GM12872 (cell line): ENCODE measurements around the gene DNASE2B.

Source experiments
- CTCF ChIP-seq: IDR thresholded peaks from 3 replicates; pipeline ENCODE4 v1.5.1; 2011; ENCODE audit warnings: low read depth, mild to moderate bottlenecking, low read length, moderate library complexity; ENCODE audit not compliant: insufficient read depth

The DNASE2B gene, protein sequence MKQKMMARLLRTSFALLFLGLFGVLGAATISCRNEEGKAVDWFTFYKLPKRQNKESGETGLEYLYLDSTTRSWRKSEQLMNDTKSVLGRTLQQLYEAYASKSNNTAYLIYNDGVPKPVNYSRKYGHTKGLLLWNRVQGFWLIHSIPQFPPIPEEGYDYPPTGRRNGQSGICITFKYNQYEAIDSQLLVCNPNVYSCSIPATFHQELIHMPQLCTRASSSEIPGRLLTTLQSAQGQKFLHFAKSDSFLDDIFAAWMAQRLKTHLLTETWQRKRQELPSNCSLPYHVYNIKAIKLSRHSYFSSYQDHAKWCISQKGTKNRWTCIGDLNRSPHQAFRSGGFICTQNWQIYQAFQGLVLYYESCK

GRCh38 chr1:84398175-84399155, at the start of gene DNASE2B:
DNASE2B (plus strand) TSS chr1:84398484; CDS start chr1:84398565, 81 bp downstream.
- no peak for TF ChIP-seq CTCF

- no peak for TF ChIP-seq CTCF
Measured at GRCh38 chr1:84348759-84349158, 49.5 kb upstream of the DNASE2B start.

DNA sequence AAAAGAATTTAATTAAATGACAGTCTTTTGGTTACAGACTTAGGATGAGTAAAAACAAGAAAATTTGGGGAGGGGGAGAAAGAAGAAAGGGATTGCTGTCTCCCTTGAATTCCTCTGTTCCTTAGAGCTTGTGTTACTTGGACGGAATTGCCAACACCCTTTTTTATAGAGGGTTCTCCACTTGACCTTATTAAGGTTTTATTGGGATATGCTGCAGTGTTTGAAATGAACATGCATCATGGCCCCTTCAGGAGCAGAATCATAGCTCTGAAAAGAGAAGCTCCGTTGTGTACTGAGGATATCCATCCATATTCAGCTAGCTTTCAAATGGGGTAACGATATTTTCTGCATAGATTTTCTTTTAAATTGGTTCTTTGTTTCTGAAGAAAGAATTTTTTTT, 48.2 kb upstream of the DNASE2B start:
- TF ChIP-seq CTCF, result no peak

GRCh38 chr1:84350550-84350949, 47.7 kb upstream of the DNASE2B start:
- no peak for TF ChIP-seq CTCF

GRCh38 chr1:84352298-84353106, 45.8 kb upstream of the DNASE2B start:
- no peak for TF ChIP-seq CTCF

- TF ChIP-seq CTCF, result no peak
Measured at GRCh38 chr1:84353695-84354094, 44.6 kb upstream of the DNASE2B start.

GRCh38 chr1:84355556-84355955, 42.7 kb upstream of the DNASE2B start:
- no peak for TF ChIP-seq CTCF
